HFFc6 (cell line): ENCODE measurements around the gene POU4F1. TPM values are rescaled to one million over a fixed set of nuclear protein-coding genes. Genes with fewer than 3 reads are reported as not detected.

ENCODE experiments used
- DNase-seq: peaks from one replicate; pipeline ENCODE4 v3.0.0-alpha.2; 2018
- H3K27ac Mint-ChIP-seq: 2 replicates; pipeline ENCODE4 v1.8.0; 2020; ENCODE audit warnings: mild to moderate bottlenecking, mixed read lengths
- H3K27me3 Mint-ChIP-seq: 2 replicates; pipeline ENCODE4 v1.8.0; 2021; ENCODE audit warnings: mild to moderate bottlenecking, moderate library complexity, mixed read lengths; ENCODE audit not compliant: insufficient read depth
- H3K36me3 Mint-ChIP-seq: 2 replicates; pipeline ENCODE4 v1.8.0; 2021; ENCODE audit warnings: low read depth, mixed read lengths
- H3K4me1 Mint-ChIP-seq: 2 replicates; pipeline ENCODE4 v1.8.0; 2020; ENCODE audit warnings: low read depth, mixed read lengths
- H3K4me3 Mint-ChIP-seq: 2 replicates; pipeline ENCODE4 v1.8.0; 2020; ENCODE audit warnings: mild to moderate bottlenecking, moderate library complexity, mixed read lengths
- H3K9me3 Mint-ChIP-seq: 2 replicates; pipeline ENCODE4 v1.8.0; 2020; ENCODE audit warnings: mild to moderate bottlenecking, mixed read lengths
- total RNA-seq, 6 experiments: library from RNA; stranded (reverse); fragmentation: NEBNext Ultra II Directional; extraction: Animal tissue kit (Norgen Biotek cat#: 25700); gene quantifications; 2 replicates in 1 of 6; 3 replicates in 5 of 6; pipeline ENCODE4 v1.2.3, GENCODE V29; 2021
- TF ChIP-seq, protein P1 (sequence below): fragments of 200-600 bp; sonication (generic); IDR thresholded peaks from 2 replicates; pipeline ENCODE4 v1.5.0; 2021; ENCODE audit warnings: antibody characterized with exemption, mild to moderate bottlenecking

POU4F1 gene
- total RNA-seq, 6 experiments from 2014 or later, result not detected

DNA sequence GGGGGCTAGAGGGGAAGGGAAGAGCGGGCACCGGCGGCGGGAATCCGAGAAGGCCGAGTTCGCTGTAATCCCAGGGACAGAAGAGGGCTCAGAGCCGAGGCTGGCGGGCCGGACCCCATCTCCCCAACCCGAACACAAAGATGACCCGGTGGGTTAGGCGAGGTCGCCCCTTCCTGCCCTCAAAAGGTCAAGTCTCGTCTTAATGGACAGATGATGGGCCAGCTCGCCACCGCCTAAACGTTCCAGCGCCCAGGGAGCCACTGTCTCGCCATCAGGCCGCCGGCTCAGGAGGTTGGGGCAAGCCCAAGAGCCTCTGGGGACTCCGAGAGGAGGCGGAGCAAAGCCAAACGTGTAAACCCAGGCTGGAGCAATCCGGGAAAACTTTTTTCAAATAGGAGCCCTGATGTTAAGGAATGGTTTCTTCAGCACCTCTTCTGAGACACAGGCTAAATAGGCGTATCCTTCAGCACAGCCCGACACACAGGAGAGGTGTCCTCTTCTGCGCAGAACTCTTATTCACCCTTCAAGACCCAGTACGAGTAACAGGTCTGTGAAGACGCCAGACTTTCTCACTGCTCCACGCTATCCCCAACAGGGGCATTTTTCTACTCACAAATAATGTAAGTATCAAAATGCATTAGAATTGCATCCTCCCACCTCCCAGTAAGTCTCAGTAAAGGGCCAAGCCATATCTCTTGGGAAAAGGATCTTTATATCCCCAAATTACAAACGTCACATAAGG lies 6.3 kb upstream of the POU4F1 start:
- no peak for DNase-seq
- no peak overlapping the region for H3K27ac Mint-ChIP-seq
- H3K4me1 Mint-ChIP-seq, result peaks cover 19% of the 10 kb centered on the region
- H3K9me3 Mint-ChIP-seq, result no peaks in the 10 kb centered on the region
- H3K4me3 Mint-ChIP-seq, result peak overlapping the region; percentile 87
- TF ChIP-seq, protein P1, sequence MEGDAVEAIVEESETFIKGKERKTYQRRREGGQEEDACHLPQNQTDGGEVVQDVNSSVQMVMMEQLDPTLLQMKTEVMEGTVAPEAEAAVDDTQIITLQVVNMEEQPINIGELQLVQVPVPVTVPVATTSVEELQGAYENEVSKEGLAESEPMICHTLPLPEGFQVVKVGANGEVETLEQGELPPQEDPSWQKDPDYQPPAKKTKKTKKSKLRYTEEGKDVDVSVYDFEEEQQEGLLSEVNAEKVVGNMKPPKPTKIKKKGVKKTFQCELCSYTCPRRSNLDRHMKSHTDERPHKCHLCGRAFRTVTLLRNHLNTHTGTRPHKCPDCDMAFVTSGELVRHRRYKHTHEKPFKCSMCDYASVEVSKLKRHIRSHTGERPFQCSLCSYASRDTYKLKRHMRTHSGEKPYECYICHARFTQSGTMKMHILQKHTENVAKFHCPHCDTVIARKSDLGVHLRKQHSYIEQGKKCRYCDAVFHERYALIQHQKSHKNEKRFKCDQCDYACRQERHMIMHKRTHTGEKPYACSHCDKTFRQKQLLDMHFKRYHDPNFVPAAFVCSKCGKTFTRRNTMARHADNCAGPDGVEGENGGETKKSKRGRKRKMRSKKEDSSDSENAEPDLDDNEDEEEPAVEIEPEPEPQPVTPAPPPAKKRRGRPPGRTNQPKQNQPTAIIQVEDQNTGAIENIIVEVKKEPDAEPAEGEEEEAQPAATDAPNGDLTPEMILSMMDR, result no peak
- peaks cover 50% of the 10 kb centered on the region for H3K27me3 Mint-ChIP-seq
- peaks cover 5% of the 10 kb centered on the region for H3K36me3 Mint-ChIP-seq

DNA sequence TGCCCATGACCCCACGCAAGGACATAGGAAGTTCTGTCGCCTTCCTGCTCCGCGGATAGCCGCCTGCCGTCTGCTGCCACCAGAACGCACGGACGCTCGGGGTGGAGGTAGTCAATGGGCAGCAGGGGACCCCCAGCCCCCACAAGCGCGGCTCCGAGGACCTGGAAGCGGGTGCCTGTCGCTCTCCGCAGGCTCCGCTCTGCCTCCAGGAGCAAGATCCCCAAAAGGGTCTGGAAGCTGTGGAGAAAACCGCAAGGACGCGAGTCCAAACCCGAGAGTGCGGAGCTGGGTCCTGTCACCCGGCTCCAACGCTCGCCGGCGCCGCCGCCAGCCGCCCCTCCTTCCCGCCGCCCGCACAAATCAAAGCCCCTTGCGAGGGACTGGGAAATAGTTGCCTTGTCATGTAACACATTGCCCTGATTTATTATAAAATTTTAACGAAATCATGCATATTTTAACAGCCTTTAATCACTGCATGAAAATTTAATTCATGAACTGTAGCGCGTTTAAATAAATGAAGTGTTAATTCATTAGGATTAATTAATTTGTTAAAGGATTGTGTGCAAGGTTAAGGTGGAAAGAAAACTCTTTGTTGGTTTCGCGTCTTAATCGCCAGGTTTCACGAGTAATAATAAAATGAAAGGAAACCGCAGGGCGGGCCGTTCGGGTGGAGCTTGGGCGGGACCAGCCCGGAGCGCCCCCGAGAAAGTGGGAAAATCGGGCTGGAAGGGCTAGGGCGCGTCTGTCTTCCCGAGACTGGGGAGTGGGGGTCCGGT lies 5.5 kb upstream of the POU4F1 start:
- TF ChIP-seq, protein P1, result no peak
- H3K36me3 Mint-ChIP-seq, result no peaks in the 10 kb centered on the region
- H3K4me1 Mint-ChIP-seq, result peaks cover 19% of the 10 kb centered on the region
- DNase-seq, result no peak
- no peaks in the 10 kb centered on the region for H3K9me3 Mint-ChIP-seq
- no peak overlapping the region for H3K27ac Mint-ChIP-seq
- peaks cover 58% of the 10 kb centered on the region for H3K27me3 Mint-ChIP-seq
- peak overlapping the region; percentile 87 for H3K4me3 Mint-ChIP-seq

DNA sequence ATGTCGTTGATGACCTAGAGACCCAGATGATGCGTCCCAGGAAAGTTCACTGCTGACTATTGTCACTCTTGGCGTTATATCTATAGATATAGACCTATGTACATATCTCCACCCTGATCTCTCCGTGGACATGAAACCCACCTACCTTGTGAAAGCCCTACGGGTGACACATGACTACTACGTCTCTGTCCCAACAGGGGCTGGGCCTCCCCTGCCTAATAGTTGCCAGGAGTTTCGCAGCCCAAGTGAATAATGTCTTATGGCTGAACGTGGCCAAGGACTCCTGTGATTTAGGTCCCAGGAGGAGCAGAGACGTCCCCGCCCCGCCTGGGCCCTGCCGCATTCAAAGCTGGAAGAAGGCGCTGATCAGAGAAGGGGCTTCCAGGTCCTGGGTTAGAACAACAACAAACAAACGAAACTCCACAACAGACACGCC lies 4.9 kb upstream of the POU4F1 start:
- peaks cover 62% of the 10 kb centered on the region for H3K27me3 Mint-ChIP-seq
- H3K27ac Mint-ChIP-seq, result no peak overlapping the region
- peak overlapping the region; percentile 87 for H3K4me3 Mint-ChIP-seq
- no peak for DNase-seq
- H3K9me3 Mint-ChIP-seq, result no peaks in the 10 kb centered on the region
- TF ChIP-seq, protein P1, result no peak
- no peaks in the 10 kb centered on the region for H3K36me3 Mint-ChIP-seq
- H3K4me1 Mint-ChIP-seq, result peaks cover 19% of the 10 kb centered on the region

DNA sequence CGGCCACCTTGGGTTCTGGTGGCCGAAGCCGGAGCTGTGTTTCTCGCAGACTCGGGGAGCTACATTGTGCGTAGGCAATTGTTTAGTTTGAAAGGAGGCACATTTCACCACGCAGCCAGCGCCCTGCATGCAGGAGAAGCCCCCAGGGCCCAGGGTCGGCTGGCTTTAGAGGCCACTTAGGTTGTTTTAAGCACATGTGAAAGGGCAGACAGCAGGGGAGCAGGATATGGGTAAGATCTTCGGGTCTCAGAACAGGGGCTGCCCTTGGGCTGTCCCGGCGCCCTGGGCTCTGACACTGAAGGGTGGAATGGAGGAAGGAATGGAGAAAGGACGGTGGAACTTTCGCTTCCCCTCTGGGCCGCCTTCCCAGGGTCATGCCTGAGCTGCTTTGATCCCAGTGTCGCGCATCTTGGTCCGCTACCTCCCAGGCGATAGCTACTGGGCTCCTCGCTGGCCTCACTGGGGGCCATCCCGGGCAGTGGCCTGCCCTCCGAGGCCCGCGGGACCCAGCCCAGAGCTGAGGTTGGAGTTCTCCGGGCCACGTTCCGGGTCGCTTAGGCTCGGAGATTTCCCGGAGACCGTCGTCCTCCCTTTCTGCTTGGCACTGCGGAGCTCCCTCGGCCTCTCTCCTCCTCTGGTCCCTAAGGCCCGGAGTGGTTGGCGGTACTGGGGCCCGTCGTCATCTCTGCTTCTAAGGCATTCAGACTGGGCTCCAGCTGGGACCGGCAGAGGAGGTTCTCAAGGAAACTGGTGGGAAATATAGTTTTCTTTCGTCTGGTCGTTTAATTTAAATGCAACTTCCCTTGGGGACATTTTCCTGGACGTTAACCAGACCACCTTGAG lies 4.3 kb upstream of the POU4F1 start:
- Mint-ChIP-seq H3K9me3 (no peaks in the 10 kb centered on the region; the same call in 1 of the 2 replicates), H3K4me3 (peak overlapping the region; percentile 87), H3K27me3 (peaks cover 63% of the 10 kb centered on the region), H3K4me1 (peaks cover 22% of the 10 kb centered on the region), H3K27ac (no peak overlapping the region), H3K36me3 (no peaks in the 10 kb centered on the region)
- TF ChIP-seq, protein P1, result no peak
- DNase-seq, result no peak
